Cerebellar nuclear complex (tissue), 1 donor: ENCODE results near the gene IGSF8.

ENCODE experiments used
- DNase-seq, 2 experiments: peaks; one replicate each; lab custom pipeline; 2025; lab: John Stamatoyannopoulos, UW

IGSF8 gene

GRCh38 chr1:160097911-160098851 is at the start of gene IGSF8:
Gene IGSF8, minus strand, starts transcription at chr1:160098619. Its CDS starts 147 bp downstream, at chr1:160098472.
- peak in 1 of 2 experiments; percentile 89 for DNase-seq

GRCh38 chr1:160148121-160148520 is 49.7 kb upstream of the IGSF8 start:
- DNase-seq: no peak

- DNase-seq: no peak
These were observed 47.7 kb upstream of the IGSF8 start for GRCh38 chr1:160146107-160146506.

- no peak for DNase-seq
These were observed 46.5 kb upstream of the IGSF8 start for GRCh38 chr1:160144921-160145320.

- no peak for DNase-seq
These were observed 45.3 kb upstream of the IGSF8 start for GRCh38 chr1:160143695-160144094.

- DNase-seq: no peak
These were observed 41.4 kb upstream of the IGSF8 start for GRCh38 chr1:160139840-160140239.

GRCh38 chr1:160137216-160137862 is 38.9 kb upstream of the IGSF8 start:
- peak in 1 of 2 experiments; percentile 43 for DNase-seq

- DNase-seq: no peak
These were observed 38.4 kb upstream of the IGSF8 start for GRCh38 chr1:160136926-160137200.

- no peak for DNase-seq
These were observed 37.9 kb upstream of the IGSF8 start for GRCh38 chr1:160136121-160136925.

- no peak for DNase-seq
These were observed 36.6 kb upstream of the IGSF8 start for GRCh38 chr1:160134791-160135572.

- DNase-seq: no peak
These were observed 35.8 kb upstream of the IGSF8 start for GRCh38 chr1:160133990-160134770.

- DNase-seq: peak in 1 of 2 experiments; percentile 38
These were observed 33.6 kb upstream of the IGSF8 start for GRCh38 chr1:160131803-160132565.

GRCh38 chr1:160130939-160131338 is 32.5 kb upstream of the IGSF8 start:
- no peak for DNase-seq

GRCh38 chr1:160130486-160130885 is 32.1 kb upstream of the IGSF8 start:
- DNase-seq: no peak

GRCh38 chr1:160129966-160130365 is 31.5 kb upstream of the IGSF8 start:
- DNase-seq: no peak

- no peak for DNase-seq
These were observed 31.1 kb upstream of the IGSF8 start for GRCh38 chr1:160129558-160129957.

- DNase-seq: no peak
These were observed 30.6 kb upstream of the IGSF8 start for GRCh38 chr1:160129046-160129445.

GRCh38 chr1:160128636-160129035 is 30.2 kb upstream of the IGSF8 start:
- no peak for DNase-seq

- DNase-seq: no peak
These were observed 29.6 kb upstream of the IGSF8 start for GRCh38 chr1:160127865-160128523.

GRCh38 chr1:160127381-160127780 is 29.0 kb upstream of the IGSF8 start:
- no peak for DNase-seq
